GM19023 (cell line): ENCODE results near the gene SNX3.

Source experiments
- ATAC-seq: cut with Tn5 transposase; IDR thresholded peaks from one replicate; pipeline ENCODE4 v1.9.1; 2021; ENCODE audit warnings: mild to moderate bottlenecking, moderate library complexity; ENCODE audit not compliant: unreplicated experiment

Gene SNX3

GRCh38 chr6:108209738-108210137 is 51.1 kb downstream of the SNX3 start:
- no peak for ATAC-seq

GRCh38 chr6:108207013-108207412 is 53.8 kb downstream of the SNX3 start:
- no peak for ATAC-seq

GRCh38 chr6:108203189-108204112 is 57.4 kb downstream of the SNX3 start:
- ATAC-seq: peak; percentile 67

- ATAC-seq: no peak
Measured at GRCh38 chr6:108200631-108201030, 60.2 kb downstream of the SNX3 start.

- ATAC-seq: no peak
Measured at GRCh38 chr6:108200186-108200585, 60.7 kb downstream of the SNX3 start.

GRCh38 chr6:108198761-108199498 is 61.9 kb downstream of the SNX3 start:
- no peak for ATAC-seq

GRCh38 chr6:108195209-108195608 is 65.6 kb downstream of the SNX3 start:
- no peak for ATAC-seq

GRCh38 chr6:108194503-108194902 is 66.3 kb downstream of the SNX3 start:
- no peak for ATAC-seq

GRCh38 chr6:108193835-108194234 is 67.0 kb downstream of the SNX3 start:
- no peak for ATAC-seq

GRCh38 chr6:108193131-108193530 is 67.7 kb downstream of the SNX3 start:
- no peak for ATAC-seq

- no peak for ATAC-seq
Measured at GRCh38 chr6:108187519-108187918, 73.3 kb downstream of the SNX3 start.

- ATAC-seq: no peak
Measured at GRCh38 chr6:108186226-108186625, 74.6 kb downstream of the SNX3 start.

- no peak for ATAC-seq
Measured at GRCh38 chr6:108180776-108181175, 80.1 kb downstream of the SNX3 start.

GRCh38 chr6:108180266-108180665 is 80.6 kb downstream of the SNX3 start:
- no peak for ATAC-seq

GRCh38 chr6:108179741-108180140 is 81.1 kb downstream of the SNX3 start:
- no peak for ATAC-seq

GRCh38 chr6:108176281-108177089 is 84.4 kb downstream of the SNX3 start:
- ATAC-seq: no peak

- no peak for ATAC-seq
Measured at GRCh38 chr6:108175592-108176279, 85.1 kb downstream of the SNX3 start.

GRCh38 chr6:108175176-108175591 is 85.7 kb downstream of the SNX3 start:
- ATAC-seq: no peak

GRCh38 chr6:108174371-108175175 is 86.3 kb downstream of the SNX3 start:
- ATAC-seq: no peak
